NCI-H82 treated with DMSO at 0.1 percent for 48 hours (cell line): ENCODE measurements around the gene POU2AF2.
"Not testable (repeated sequence)": the region's sequence is repeated elsewhere in the genome, so short reads cannot be mapped to it uniquely, and the experiment has no call there.

Experiments used
- DNase-seq: peaks from one replicate; lab custom pipeline; 2025; ENCODE audit not compliant: unreplicated experiment; lab: John Stamatoyannopoulos, UW

The POU2AF2 gene

DNA sequence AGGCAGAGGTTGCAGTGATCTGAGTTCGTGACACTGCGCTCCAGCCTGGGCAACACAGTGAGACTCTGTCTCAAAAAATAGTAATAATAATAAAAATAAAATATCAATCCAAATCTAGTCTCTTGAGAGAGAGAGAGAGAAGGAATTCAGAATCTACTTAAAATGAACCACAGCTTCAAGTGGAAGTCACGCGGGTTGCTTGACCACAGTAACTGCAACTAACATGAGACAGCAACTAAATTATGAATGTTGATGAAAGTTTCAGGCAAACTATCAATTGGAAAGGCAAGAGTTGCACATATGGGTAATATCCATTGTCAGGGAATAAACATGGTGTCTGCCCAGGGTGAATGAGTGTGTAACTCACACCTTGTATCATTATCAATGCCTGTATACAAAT lies 12.5 kb downstream of the POU2AF2 start:
- no peak for DNase-seq

DNA sequence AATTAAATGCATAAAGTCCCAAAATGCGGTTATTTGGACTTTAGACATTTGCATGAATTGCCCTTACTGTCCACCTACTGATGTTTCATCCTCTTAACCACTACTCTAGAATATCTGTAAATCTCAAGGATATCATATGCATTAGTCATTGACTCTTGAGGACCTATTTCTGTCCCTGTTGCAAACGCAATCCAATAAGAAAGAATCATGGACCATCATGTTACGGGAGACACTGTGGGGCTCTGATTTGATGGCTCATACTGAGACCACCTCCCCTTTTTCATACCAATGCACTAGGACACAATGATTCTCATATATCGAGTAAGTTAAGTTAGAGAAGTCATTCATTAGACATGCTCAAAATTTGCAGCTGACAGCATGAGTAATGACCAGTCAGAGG lies 14.4 kb downstream of the POU2AF2 start:
- DNase-seq, result no peak

DNA sequence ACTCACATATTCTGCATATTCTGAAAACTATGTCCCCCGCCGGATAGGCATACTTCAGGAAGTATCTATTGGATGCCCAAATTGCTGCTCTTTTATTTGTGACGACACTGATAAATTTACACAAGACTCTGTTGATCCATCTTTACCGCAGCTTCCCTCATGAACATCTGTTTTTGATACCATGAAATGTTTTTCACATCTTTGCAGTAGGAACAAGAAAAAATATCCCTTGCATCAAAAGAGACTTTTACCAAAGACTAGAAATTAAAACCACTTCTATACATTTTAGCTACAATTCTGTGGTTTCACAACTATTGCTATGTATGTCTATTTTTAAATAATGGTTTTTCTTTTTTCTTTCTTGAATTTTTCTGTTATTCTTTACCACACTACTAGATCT lies 15.3 kb downstream of the POU2AF2 start:
- no peak for DNase-seq

DNA sequence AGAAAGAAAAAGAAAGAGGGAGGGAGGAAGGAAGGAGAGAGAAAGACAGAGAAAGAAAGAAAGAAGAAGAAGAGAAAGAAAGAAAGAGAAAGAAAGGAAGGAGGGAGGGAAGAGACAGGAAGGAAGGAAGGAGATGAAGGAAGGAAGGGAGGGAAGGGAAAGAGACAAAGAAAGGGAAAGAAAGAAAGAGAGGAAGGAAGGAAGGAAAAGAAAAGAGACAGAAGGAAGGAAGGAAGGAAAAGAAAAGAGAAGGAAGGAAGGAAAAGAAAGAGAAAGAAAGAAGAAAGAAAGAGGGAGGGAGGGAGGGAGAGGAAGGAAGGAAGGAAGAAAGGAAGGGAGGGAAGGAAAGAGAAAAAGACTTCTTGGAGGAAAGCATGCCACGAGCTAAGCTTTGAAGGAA lies 19.1 kb downstream of the POU2AF2 start:
- DNase-seq, result no peak

DNA sequence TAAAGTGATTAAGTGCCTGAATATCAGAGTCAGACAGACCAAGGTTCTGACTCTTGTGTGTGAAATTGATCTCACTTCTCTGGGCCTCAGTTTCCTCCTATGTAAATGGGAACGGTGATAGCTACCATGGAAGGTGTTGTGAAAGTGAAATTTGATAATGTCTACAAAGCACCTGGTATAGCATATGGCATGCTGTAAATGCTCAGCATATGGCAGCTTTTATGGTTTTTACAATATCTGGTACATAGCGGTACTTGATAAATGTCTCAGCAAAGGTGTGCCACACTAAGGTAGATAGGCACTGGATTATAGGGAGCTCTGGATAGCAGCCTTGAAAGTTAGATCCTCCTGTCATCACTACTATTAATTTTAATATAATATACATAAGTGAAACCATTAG lies 19.9 kb downstream of the POU2AF2 start:
- no peak for DNase-seq

DNA sequence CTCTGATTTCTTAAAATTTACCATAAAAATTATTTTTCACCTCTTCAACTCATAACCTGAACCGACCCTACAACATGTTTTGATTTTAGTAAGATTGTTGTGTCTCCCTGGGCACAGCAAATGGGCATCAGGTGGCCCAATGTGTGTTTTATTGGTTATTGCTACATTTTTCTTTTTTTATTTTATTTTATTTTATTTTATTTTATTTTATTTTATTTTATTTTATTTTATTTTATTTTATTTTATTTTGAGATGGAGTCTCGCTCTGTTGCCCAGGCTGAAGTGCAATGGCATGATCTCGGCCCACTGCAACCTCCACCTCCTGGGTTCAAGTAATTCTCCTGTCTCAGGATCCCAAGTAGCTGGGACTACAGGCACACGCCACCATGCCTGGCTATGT lies 22.8 kb downstream of the POU2AF2 start:
- DNase-seq, result not testable (repeated sequence)

DNA sequence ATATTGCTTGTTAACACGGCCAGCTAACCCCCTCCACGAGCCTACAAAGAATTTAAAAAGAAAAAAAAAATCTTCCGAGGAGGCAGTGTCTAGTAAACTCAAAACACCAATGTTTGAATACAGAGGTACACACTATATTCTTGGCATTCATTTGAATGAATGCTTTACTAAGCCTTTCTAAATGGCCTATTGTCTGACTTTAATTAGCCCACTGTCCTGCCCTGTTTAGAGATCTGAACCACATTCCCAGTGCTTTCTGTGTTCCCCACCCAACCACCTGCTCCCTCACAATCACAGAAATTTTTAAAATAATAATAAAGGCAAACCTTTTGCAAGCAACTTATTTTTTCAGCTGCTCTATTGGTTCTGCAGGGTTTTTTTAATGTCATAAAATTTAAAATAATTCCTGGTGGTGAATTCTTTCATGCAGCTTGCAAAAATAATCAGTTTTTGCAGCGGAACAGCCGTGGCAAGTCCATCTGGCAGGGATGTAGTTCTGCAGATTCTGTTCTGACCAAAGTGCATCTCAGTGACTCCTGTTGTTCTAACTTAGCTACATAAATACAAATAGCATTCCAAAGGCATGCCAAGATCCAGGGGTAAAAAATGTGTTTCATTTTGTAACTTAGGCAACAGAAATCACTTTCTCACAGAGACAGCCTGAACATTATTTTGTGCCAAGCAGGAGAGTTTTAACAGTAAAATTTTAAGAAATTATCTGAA lies 23.8 kb downstream of the POU2AF2 start:
- DNase-seq, result no peak

DNA sequence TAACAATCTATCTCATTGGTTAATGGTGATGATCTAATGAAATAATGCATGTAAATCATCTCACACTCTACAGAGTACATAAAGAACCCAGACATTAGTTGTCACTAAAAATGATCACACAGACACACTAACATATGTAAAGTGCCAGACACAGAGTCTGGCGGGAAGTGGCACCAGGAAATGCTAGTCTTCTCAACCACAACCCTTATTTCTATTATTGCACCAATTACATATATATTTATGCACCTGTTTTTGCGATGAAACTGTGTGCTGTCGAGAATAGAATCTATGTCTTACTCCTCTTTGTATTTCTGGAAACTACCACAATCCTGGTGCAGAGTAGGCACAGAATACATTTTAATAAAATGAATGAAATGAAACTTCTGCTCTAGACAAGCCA lies 26.9 kb downstream of the POU2AF2 start:
- DNase-seq, result no peak

DNA sequence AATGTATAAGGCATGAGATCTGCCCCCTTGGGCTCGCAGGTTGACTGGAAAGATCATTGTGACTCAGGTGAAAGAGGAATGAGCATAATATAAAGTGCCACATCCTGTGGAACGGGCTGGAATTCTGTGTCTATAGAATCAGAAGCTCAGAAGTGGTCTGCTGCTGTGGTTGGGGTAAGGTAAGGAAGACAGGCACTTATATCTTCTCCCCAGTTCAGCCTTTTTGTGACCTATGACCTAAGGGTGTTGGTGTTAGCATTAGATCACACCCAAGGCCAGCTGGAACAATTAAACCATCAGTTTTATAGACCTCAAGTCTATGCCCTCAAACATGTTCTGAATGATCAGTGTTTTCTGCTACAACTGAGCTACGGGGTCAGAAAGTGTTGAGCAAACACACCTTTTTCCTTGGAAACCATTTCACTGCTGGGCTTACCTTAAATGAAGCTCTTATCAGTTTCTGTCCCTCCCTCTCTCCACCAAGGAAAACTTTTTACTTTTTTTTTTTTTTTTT lies 37.1 kb downstream of the POU2AF2 start:
- DNase-seq, result no peak

DNA sequence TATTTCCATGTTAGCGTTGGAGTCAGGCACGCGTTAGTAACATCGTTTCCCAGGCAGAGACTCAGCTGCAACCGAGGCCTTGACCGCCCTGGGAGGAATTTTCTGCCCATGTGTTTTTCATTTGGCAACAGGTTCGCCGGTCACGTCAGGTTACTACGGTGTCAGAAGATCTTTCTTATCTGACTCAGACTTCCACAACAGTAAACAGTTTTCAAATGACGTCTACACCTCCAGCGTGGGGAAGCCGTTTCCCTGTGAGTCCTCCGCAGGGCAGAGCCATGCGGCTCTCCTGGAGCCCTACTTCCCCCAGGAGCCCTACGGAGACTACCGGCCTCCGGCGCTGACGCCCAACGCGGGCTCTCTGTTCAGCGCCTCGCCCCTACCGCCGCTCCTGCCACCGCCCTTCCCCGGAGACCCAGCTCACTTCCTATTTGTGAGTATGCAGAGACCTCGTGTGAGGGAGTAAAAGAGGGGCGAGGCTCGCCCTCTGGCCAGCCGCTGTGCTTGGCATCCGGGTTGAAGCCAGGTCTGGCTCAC lies 38.5 kb downstream of the POU2AF2 start:
- DNase-seq, result no peak

DNA sequence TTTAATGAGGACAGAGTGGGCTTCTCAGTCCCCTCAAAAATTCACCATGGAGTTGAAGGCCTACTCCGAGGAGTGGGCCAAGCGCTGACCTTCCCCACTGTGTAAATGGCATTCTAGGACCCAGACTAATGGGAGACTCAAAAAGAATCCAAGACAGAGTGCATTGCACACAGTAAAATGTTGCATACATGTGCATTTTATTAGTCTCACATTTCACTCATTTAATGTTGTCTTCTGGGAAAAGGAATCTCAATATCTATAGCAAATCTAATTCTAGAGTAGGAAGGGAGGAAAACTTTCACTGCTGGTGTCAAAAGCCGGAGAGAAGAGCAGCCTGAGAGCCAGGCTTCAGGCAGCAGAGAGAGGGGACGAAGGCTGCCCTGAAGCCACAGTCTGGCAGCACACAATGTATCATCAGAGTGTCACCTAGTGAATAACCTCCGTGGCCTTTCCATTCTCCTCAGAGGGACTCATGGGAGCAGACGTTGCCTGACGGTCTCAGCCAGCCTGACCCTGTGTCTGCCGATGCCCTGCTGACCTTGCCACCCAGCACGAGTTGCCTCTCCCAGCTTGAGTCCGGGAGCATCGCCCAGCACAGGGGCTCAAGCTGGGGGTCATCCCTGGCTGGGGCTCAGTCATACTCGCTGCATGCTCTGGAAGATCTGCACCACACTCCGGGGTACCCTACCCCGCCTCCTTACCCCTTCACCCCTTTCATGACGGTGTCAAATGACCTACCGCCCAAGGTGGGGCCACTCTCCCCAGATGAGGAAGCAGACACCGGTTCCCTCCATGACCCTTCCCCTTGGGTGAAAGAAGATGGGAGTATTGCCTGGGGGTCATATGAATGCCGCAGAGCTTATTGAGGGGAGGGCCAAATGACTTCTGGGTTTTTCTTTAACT lies 39.9 kb downstream of the POU2AF2 start:
- DNase-seq, result no peak

DNA sequence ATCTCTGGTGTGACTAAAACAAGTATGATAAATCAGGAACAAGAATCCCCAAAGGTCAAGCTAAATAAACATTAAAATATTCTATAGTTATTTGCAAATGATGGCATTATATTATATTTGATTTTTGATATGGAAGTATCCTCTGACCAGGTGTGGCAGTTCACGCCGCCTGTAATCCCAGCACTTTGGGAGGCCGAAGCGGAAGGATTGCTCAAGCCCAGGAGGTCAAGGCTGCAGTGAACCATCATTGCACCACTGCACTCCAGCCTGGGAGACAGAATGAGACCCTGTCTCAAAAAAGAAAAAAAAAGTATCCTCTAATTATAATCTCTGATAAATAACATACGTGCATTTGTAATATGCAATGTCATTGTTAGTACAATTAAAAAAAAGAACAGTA lies 46.2 kb downstream of the POU2AF2 start:
- DNase-seq, result no peak

DNA sequence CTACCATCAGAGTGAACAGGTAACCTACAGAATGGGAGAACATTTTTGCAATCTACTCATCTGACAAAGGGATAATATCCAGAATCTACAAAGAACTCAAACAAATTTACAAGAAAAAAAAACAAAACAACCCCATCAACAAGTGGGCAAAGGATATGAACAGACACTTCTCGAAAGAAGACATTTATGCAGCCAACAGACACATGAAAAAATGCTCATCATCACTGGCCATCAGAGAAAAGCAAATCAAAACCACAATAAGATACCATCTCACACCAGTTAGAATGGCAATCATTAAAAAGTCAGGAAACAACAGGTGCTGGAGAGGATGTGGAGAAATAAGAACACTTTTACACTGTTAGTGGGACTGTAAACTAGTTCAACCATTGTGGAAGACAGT lies 46.9 kb downstream of the POU2AF2 start:
- not testable (repeated sequence) for DNase-seq

DNA sequence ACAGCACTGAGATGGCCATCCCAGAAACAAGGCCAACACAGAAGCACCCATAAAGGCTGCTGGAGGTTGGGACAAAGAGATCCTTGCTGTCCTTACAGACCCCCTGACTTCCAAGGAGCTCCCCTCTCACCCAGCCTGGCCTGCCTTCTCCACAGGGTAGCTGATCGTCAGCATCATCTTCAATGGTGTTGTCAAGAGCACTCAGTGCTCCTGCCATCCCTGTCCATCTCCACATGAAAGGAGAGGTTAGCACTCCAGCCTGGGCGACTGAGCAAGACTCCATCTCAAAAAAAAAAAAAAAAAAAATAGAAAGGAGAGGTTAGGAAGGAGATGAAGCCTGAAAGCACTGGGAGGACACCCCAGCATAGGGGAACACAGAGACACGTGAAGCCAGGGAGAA lies 50.7 kb downstream of the POU2AF2 start:
- DNase-seq, result no peak

DNA sequence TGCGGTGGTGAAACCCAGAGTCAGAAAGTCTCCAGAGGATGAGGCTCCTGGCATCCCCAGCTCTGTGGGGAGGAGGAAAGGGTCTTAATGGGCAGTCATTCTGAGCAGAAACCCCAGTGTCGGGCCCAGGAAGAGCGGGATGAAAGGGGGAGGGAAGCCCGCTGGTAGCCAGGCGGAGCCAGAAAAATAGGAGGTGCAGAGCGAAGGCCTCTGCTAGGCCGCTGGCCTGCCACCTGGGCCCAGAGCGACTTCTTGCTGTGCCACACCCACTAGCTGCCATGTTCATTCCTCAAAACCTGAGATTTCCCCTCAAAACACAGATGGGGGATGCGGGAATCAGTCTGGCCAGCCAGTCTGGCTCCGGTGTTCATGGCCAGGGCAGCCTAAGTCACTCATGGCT lies 52.2 kb downstream of the POU2AF2 start:
- no peak for DNase-seq

DNA sequence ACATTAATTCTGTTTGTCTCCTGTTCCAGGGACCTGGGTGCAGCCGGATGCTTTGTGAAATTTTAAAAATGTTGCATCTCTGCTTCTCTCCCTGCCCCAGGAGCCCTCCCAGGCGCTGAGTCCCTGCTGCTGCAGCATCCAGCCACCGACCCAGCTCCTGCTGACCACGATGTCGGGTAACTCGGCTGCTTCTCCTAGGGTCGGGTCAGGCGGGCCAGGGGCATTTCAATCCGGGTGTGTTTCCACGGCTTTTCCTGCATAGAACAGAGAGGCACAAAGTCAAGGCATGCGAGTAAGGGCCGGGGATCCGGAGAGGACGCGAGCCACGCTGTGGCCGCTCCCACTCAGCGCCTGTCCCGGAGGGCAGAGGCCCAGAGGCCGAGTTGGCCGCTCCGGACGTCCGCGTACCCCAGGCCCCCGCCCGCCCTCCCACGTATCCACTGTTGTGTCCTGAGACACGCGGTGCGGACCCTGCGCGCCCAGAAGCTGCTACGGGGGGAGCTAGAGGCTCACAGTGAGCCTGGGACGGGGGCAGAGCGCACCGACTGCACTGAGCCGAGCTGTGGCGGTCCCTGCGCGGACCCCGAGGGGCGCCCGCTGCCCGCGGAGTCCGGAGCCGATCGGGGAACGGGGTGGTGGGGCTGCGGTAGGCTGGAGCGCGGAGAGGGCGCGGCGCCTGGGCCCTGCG lies 53.0 kb downstream of the POU2AF2 start, which contains the start of gene POU2AF3:
Gene POU2AF3 (plus strand): TSS at position 134 of the 688 bp plus-strand sequence. CDS start 36 bp downstream, at position 170.
- no peak for DNase-seq

DNA sequence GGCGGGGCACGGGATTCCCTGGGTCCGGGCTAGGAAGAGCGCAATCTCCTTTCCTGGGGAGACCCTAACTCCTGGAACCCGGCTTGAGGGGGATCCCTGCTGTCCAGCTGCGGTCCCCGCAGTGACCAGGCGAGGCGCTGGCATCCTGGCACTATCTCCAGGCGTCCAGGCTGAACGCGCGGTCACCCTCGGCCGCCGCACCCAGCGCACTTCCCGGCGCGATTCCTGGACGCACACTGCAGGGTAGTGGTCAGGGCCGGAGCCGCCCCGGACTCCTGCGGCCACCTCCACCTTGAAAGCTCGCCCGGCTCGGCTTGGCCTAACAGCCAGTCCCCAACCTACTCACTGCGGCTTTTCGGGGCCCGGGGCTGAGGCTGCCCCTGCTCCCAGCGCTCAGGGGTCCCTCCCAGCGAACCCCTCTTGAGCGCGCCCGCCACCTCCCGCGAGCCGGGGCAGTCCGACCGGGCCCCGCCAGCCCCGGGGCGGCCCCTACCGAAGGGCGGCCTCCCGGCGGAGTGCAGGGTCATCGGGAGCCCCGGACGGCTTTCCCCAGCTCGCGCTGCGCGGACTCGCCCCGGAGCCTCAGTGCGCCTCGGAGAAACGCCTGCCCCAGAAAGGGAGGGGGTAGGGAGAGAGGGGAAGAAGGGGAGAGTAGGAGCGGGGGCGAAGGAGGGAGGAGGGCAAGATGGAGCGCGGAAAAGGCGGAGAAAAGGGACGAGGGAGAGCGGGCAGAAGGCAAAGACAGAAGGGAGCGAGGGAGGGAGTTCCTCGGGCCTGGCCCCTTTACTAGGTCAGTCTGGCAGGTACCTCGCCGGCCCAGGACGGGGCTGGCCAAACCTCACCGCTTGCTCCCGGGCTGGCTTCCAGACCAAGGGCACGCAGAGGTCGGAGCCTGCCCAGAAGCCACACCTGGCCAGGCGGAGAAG lies 53.8 kb downstream of the POU2AF2 start:
- DNase-seq, result no peak

DNA sequence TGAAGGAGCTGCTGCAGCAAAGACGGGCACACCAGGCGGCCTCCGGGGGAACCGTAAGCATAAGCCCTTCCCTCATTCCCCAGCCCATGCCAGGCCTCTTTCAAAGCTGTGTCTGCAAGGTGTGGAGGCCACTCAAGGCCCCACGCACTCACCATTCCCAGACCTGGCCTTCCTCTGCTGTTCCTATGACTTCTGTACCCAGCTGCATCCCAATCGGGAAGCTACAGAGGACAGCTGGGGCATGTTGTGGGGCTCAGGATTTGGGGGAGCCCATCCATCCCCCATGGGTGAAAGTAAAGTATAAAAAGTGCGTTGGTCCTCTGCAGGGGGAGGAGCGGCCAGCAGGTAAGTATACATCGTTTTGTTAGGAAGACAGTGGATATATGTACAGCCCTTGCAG lies 55.0 kb downstream of the POU2AF2 start:
- DNase-seq, result no peak

DNA sequence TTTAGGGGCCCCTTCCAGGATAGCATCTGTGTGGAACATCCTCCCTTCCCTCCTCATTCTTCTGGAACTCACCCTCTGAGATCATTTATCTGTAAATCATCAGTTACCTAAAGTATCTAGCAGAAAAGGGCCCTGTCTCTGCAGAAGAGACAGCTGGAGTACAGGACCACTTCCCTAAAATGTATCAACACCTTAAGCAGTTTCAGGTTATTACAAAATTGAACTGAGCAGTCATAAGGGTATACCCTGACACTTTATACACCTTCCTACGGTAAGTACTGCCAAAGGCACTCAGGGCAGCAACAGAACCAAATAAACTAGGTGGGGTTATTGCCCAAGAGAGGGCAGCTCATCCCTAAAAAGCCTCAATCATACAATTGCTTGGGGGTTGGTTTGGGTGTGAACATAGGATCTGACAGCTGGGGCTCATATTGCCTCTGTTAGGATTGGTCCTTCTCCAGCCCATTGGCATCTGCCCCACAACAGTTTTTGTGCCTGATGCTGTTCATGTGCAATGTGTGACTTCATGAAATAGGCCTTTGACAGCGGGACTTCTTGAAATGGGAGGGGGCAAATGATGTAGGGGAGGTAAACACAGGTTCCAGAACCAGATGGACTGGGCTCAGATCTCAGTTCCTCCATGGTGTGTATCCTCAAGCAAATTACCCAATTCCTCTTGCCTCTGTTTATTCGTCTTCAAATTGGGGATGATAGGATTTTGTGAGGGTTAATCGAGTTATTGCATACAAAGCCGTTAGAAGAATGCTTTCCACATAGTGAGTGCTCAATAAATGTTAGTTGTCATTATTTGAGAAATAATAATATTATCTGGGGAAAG lies 55.7 kb downstream of the POU2AF2 start:
- peak; percentile 11 for DNase-seq
